GM23338 (cell line): ENCODE data around the gene XIST. TPM values are rescaled to one million over a fixed set of nuclear protein-coding genes. Genes with fewer than 3 reads are reported as not detected.

Source experiments
- ATAC-seq: fragments of 200-7000 bp; cut with Tn5 transposase; 3 replicates; pipeline ENCODE4 v1.9.1; 2020
- DNase-seq: peaks from one replicate; pipeline ENCODE4 v3.0.0-alpha.2; 2015; ENCODE audit warnings: low spot score
- H2AFZ ChIP-seq: fragments of 200-600 bp; sonication (generic); 2 replicates; pipeline ENCODE4 v1.8.0; 2016; ENCODE audit warnings: antibody characterized with exemption, mild to moderate bottlenecking, moderate library complexity
- H3F3A ChIP-seq: fragments of 200-600 bp; sonication (generic); replicated peaks from 2 replicates; pipeline ENCODE4 v1.8.0; 2017; ENCODE audit warnings: antibody characterized with exemption, mixed run types, low read depth
- H3K27ac ChIP-seq: fragments of 200-600 bp; sonication (generic); 2 replicates; pipeline ENCODE4 v1.6.1; 2016; ENCODE audit warnings: low read depth
- H3K27me3 ChIP-seq: fragments of 200-600 bp; sonication (generic); 2 replicates; pipeline ENCODE4 v1.8.0; 2016; ENCODE audit warnings: mild to moderate bottlenecking, mixed run types, moderate library complexity; ENCODE audit not compliant: insufficient read depth
- H3K36me3 ChIP-seq: fragments of 200-600 bp; sonication (generic); 2 replicates; pipeline ENCODE4 v1.8.0; 2016; ENCODE audit warnings: mild to moderate bottlenecking; ENCODE audit not compliant: insufficient read depth
- H3K4me1 ChIP-seq: fragments of 200-600 bp; sonication (generic); 2 replicates; pipeline ENCODE4 v1.8.0; 2016; ENCODE audit warnings: mild to moderate bottlenecking, moderate library complexity; ENCODE audit not compliant: insufficient read depth
- H3K4me2 ChIP-seq: fragments of 200-600 bp; sonication (generic); 2 replicates; pipeline ENCODE4 v1.7.1; 2017; ENCODE audit warnings: mixed run types
- H3K4me3 ChIP-seq: fragments of 200-600 bp; sonication (generic); 2 replicates; pipeline ENCODE4 v1.6.1; 2016; ENCODE audit warnings: mixed run types
- H3K79me2 ChIP-seq: fragments of 200-600 bp; sonication (generic); replicated peaks from 2 replicates; pipeline ENCODE4 v1.8.0; 2017; ENCODE audit warnings: mild to moderate bottlenecking; ENCODE audit not compliant: insufficient read depth
- H3K9me2 ChIP-seq: fragments of 200-600 bp; sonication (generic); 2 replicates; pipeline ENCODE4 v1.8.0; 2017; ENCODE audit not compliant: insufficient read depth
- H4K20me1 ChIP-seq: fragments of 200-600 bp; sonication (generic); replicated peaks from 2 replicates; pipeline ENCODE4 v1.8.0; 2017; ENCODE audit warnings: mild to moderate bottlenecking; ENCODE audit not compliant: insufficient read depth
- H3K27ac Mint-ChIP-seq: 2 replicates; pipeline ENCODE4 v1.8.0; 2020; ENCODE audit warnings: inconsistent platforms, mild to moderate bottlenecking, moderate library complexity, mixed read lengths
- H3K27me3 Mint-ChIP-seq: 3 replicates; pipeline ENCODE4 v1.8.0; 2022; ENCODE audit warnings: low read depth, mild to moderate bottlenecking, moderate library complexity, mixed read lengths, inconsistent platforms; ENCODE audit not compliant: insufficient read depth, poor library complexity
- H3K36me3 Mint-ChIP-seq: 3 replicates; pipeline ENCODE4 v1.8.0; 2021; ENCODE audit warnings: low read depth, mild to moderate bottlenecking, inconsistent platforms, moderate library complexity, mixed read lengths
- H3K4me1 Mint-ChIP-seq: 3 replicates; pipeline ENCODE4 v1.8.0; 2020; ENCODE audit warnings: mild to moderate bottlenecking, inconsistent platforms, mixed read lengths
- H3K4me3 Mint-ChIP-seq: 3 replicates; pipeline ENCODE4 v1.8.0; 2021; ENCODE audit warnings: moderate library complexity, mild to moderate bottlenecking, inconsistent platforms, mixed read lengths
- H3K9me3 Mint-ChIP-seq: 3 replicates; pipeline ENCODE4 v1.8.0; 2020; ENCODE audit warnings: moderate library complexity, mild to moderate bottlenecking, inconsistent platforms, mixed read lengths
- CREB1 ChIP-seq: fragments of 250-450 bp; sonication (Bioruptor Pico); IDR thresholded peaks from 2 replicates; pipeline ENCODE4 v1.5.0; 2020; ENCODE audit warnings: low read depth, mild to moderate bottlenecking, moderate library complexity
- CTCF ChIP-seq, 2 experiments: fragments of 200-600 bp in 1 of 2; sonication (generic) in 1 of 2; conservative IDR thresholded peaks; 2 replicates each; pipeline versions ENCODE4 v1.5.1 to v1.6.1; 2016 to 2017; ENCODE audit warnings: antibody characterized with exemption in 2 of 2, low read depth in 2 of 2, mild to moderate bottlenecking in 2 of 2, moderate library complexity in 1 of 2
- EZH2 ChIP-seq: fragments of 200-600 bp; sonication (generic); IDR thresholded peaks from one replicate; pipeline ENCODE4 v1.8.0; 2017; ENCODE audit warnings: antibody characterized with exemption, mild to moderate bottlenecking, low read depth; ENCODE audit not compliant: unreplicated experiment
- EZH2phosphoT487 ChIP-seq: fragments of 200-600 bp; sonication (generic); IDR thresholded peaks from one replicate; pipeline ENCODE4 v1.8.1; 2018; ENCODE audit warnings: antibody characterized with exemption; ENCODE audit not compliant: unreplicated experiment
- JUNB ChIP-seq: IDR thresholded peaks from one replicate; pipeline ENCODE4 v1.6.1; 2016; ENCODE audit warnings: antibody characterized with exemption; ENCODE audit not compliant: unreplicated experiment
- NANOG ChIP-seq: IDR thresholded peaks from 2 replicates; pipeline ENCODE4 v1.6.1; 2016; ENCODE audit warnings: antibody characterized with exemption, borderline replicate concordance
- STAT1 ChIP-seq: IDR thresholded peaks from one replicate; pipeline ENCODE4 v1.6.1; 2016; ENCODE audit warnings: antibody characterized with exemption; ENCODE audit not compliant: unreplicated experiment
- ZNF114 ChIP-seq: fragments of 250-450 bp; sonication (Bioruptor Pico); IDR thresholded peaks from 2 replicates; pipeline ENCODE4 v1.5.0; 2020; ENCODE audit warnings: mild to moderate bottlenecking, moderate library complexity
- ZNF331 ChIP-seq: fragments of 250-450 bp; sonication (Bioruptor Pico); IDR thresholded peaks from 2 replicates; pipeline ENCODE4 v1.5.0; 2020; ENCODE audit warnings: low read depth, mild to moderate bottlenecking, moderate library complexity
- polyA plus RNA-seq: library from polyadenylated mRNA; unstranded; fragments of >200 nt; fragmentation: Nextera tagmentation; extraction: Ambion mirVana; gene quantifications from 2 replicates; pipeline ENCODE4 v1.2.1, GENCODE V29; 2016
- total RNA-seq: library from RNA; depleted of rRNA; stranded (reverse); fragments of >200 nt; shearing (Covaris generic); gene quantifications from 2 replicates; pipeline ENCODE4 v1.2.3, GENCODE V29; 2014
- TF ChIP-seq, protein P1 (sequence below): IDR thresholded peaks from one replicate; pipeline ENCODE4 v1.6.1; 2018; ENCODE audit warnings: antibody characterized with exemption; ENCODE audit not compliant: unreplicated experiment

XIST gene
- total and polyA plus RNA-seq, 2 experiments from 2014 or later = 0.28 to 0.84 TPM

GRCh38 chrX:73863268-73863667 lies 10.8 kb upstream of the XIST start (continued):
- no peak for TF ChIP-seq CTCF (conservative IDR thresholded peaks at IDR 0.05; ENCODE audit: low read depth in 2 of 2)
- no peak for TF ChIP-seq EZH2phosphoT487
- TF ChIP-seq STAT1 = no peak
- TF ChIP-seq JUNB = no peak
- TF ChIP-seq NANOG = no peak
- TF ChIP-seq EZH2 = no peak
- no peak for TF ChIP-seq ZNF331 (CRISPR knock-in tag)
- TF ChIP-seq, protein P1, sequence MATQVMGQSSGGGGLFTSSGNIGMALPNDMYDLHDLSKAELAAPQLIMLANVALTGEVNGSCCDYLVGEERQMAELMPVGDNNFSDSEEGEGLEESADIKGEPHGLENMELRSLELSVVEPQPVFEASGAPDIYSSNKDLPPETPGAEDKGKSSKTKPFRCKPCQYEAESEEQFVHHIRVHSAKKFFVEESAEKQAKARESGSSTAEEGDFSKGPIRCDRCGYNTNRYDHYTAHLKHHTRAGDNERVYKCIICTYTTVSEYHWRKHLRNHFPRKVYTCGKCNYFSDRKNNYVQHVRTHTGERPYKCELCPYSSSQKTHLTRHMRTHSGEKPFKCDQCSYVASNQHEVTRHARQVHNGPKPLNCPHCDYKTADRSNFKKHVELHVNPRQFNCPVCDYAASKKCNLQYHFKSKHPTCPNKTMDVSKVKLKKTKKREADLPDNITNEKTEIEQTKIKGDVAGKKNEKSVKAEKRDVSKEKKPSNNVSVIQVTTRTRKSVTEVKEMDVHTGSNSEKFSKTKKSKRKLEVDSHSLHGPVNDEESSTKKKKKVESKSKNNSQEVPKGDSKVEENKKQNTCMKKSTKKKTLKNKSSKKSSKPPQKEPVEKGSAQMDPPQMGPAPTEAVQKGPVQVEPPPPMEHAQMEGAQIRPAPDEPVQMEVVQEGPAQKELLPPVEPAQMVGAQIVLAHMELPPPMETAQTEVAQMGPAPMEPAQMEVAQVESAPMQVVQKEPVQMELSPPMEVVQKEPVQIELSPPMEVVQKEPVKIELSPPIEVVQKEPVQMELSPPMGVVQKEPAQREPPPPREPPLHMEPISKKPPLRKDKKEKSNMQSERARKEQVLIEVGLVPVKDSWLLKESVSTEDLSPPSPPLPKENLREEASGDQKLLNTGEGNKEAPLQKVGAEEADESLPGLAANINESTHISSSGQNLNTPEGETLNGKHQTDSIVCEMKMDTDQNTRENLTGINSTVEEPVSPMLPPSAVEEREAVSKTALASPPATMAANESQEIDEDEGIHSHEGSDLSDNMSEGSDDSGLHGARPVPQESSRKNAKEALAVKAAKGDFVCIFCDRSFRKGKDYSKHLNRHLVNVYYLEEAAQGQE = no peak
- TF ChIP-seq ZNF114 = no peak

GRCh38 chrX:73859622-73860021 lies 7.1 kb upstream of the XIST start:
- Mint-ChIP-seq H3K4me3 (no peak overlapping the region), H3K27me3 (no peaks in the 10 kb centered on the region), H3K36me3 (peaks cover 10% of the 10 kb centered on the region), H3K9me3 (peaks cover 11% of the 10 kb centered on the region), H3K4me1 (0 out of 3 replicates have a peak, but pooled peaks cover 2% of the 10 kb centered on the region), H3K27ac (no peak overlapping the region)
- no peaks in the 10 kb centered on the region for H3K36me3 ChIP-seq
- no peaks in the 10 kb centered on the region for H3K9me2 ChIP-seq
- no peaks in the 10 kb centered on the region for H3K79me2 ChIP-seq
- H3K27ac ChIP-seq = no peak overlapping the region
- peaks cover 3% of the 10 kb centered on the region for H3K4me1 ChIP-seq
- ATAC-seq (no peak), DNase-seq (no peak)
- no peak overlapping the region for H2AFZ ChIP-seq
- no peaks in the 10 kb centered on the region for H3F3A ChIP-seq
- no peaks in the 10 kb centered on the region for H4K20me1 ChIP-seq
- TF ChIP-seq ZNF114 (no peak), NANOG (no peak), EZH2 (no peak), CREB1 (CRISPR knock-in tag) (no peak)
- TF ChIP-seq, protein P1 = no peak
- no peak overlapping the region for H3K4me2 ChIP-seq
- H3K4me3 ChIP-seq = no peak overlapping the region
- no peaks in the 10 kb centered on the region for H3K27me3 ChIP-seq
